Fibroblast of lung (primary cell): ENCODE measurements around the gene GSG1L.

Source experiments
- CTCF ChIP-seq, 2 donors: IDR thresholded peaks in 1 of 2; conservative IDR thresholded peaks in 1 of 2; 1 replicate in 1 of 2; 2 replicates in 1 of 2; pipeline ENCODE4 v1.5.1; 2011 to 2012; ENCODE audit warnings: low read length in 2 of 2, control low read depth in 1 of 2, inconsistent platforms in 1 of 2, low read depth in 1 of 2, mild to moderate bottlenecking in 1 of 2
- EZH2 ChIP-seq: IDR thresholded peaks from 2 replicates; pipeline ENCODE4 v1.5.1; 2012; ENCODE audit warnings: low read length, control low read depth, mild to moderate bottlenecking; ENCODE audit errors: missing control alignments

GRCh38 chr16:27976990-27977389, 86.5 kb downstream of the GSG1L start:
- TF ChIP-seq CTCF (conservative IDR thresholded peaks at IDR 0.05 in 1 of 2, IDR thresholded peaks at IDR 0.05 in 1 of 2; ENCODE audit: low read depth in 1 of 2, low read length in 2 of 2): no peak
- no peak for TF ChIP-seq EZH2
